HFFc6 (cell line): ENCODE measurements around the gene CEMIP2. TPM values are rescaled to one million over a fixed set of nuclear protein-coding genes. Genes with fewer than 3 reads are reported as not detected.

ENCODE experiments used
- DNase-seq: peaks from one replicate; pipeline ENCODE4 v3.0.0-alpha.2; 2018
- H3K27ac Mint-ChIP-seq: 2 replicates; pipeline ENCODE4 v1.8.0; 2020; ENCODE audit warnings: mild to moderate bottlenecking, mixed read lengths
- H3K27me3 Mint-ChIP-seq: 2 replicates; pipeline ENCODE4 v1.8.0; 2021; ENCODE audit warnings: mild to moderate bottlenecking, moderate library complexity, mixed read lengths; ENCODE audit not compliant: insufficient read depth
- H3K36me3 Mint-ChIP-seq: 2 replicates; pipeline ENCODE4 v1.8.0; 2021; ENCODE audit warnings: low read depth, mixed read lengths
- H3K4me1 Mint-ChIP-seq: 2 replicates; pipeline ENCODE4 v1.8.0; 2020; ENCODE audit warnings: low read depth, mixed read lengths
- H3K4me3 Mint-ChIP-seq: 2 replicates; pipeline ENCODE4 v1.8.0; 2020; ENCODE audit warnings: mild to moderate bottlenecking, moderate library complexity, mixed read lengths
- H3K9me3 Mint-ChIP-seq: 2 replicates; pipeline ENCODE4 v1.8.0; 2020; ENCODE audit warnings: mild to moderate bottlenecking, mixed read lengths
- total RNA-seq, 6 experiments: library from RNA; stranded (reverse); fragmentation: NEBNext Ultra II Directional; extraction: Animal tissue kit (Norgen Biotek cat#: 25700); gene quantifications; 2 replicates in 1 of 6; 3 replicates in 5 of 6; pipeline ENCODE4 v1.2.3, GENCODE V29; 2021
- TF ChIP-seq, protein P1 (sequence below): fragments of 200-600 bp; sonication (generic); IDR thresholded peaks from 2 replicates; pipeline ENCODE4 v1.5.0; 2021; ENCODE audit warnings: antibody characterized with exemption, mild to moderate bottlenecking

CEMIP2 gene
- total RNA-seq, 6 experiments from 2014 or later = 86.0 to 106 (median 92.1) TPM

DNA sequence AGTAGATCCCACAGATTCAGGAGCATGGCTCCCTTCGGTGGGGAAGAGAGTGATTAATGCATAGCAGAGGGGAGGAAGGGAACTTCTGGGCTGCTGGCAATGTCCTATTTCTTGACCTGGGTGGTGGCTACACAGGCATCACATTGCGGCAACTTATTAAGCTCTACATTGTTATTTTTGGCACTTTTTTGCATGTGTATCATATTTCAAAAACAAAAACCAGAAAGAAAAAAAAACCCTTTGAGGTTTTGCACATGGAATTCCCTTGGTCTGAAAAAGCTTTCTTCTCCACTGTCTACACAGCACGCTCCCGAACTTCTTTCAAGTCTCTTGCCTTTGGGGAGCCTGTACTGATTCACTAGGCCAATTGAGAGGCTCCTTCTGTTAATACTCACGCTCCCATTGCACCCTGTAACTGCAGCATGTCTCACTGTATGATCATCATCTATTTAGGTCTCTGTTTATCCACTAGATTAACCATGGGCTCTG lies 25.1 kb downstream of the CEMIP2 start:
- H3K9me3 Mint-ChIP-seq = no peaks in the 10 kb centered on the region
- peaks cover 63% of the 10 kb centered on the region for H3K36me3 Mint-ChIP-seq
- TF ChIP-seq, protein P1, sequence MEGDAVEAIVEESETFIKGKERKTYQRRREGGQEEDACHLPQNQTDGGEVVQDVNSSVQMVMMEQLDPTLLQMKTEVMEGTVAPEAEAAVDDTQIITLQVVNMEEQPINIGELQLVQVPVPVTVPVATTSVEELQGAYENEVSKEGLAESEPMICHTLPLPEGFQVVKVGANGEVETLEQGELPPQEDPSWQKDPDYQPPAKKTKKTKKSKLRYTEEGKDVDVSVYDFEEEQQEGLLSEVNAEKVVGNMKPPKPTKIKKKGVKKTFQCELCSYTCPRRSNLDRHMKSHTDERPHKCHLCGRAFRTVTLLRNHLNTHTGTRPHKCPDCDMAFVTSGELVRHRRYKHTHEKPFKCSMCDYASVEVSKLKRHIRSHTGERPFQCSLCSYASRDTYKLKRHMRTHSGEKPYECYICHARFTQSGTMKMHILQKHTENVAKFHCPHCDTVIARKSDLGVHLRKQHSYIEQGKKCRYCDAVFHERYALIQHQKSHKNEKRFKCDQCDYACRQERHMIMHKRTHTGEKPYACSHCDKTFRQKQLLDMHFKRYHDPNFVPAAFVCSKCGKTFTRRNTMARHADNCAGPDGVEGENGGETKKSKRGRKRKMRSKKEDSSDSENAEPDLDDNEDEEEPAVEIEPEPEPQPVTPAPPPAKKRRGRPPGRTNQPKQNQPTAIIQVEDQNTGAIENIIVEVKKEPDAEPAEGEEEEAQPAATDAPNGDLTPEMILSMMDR = no peak
- H3K4me1 Mint-ChIP-seq = peaks cover 56% of the 10 kb centered on the region
- no peak for DNase-seq
- H3K4me3 Mint-ChIP-seq = no peak overlapping the region
- no peaks in the 10 kb centered on the region for H3K27me3 Mint-ChIP-seq
- H3K27ac Mint-ChIP-seq = no peak overlapping the region

GRCh38 chr9:71742703-71743102 lies 25.6 kb downstream of the CEMIP2 start:
- Mint-ChIP-seq H3K4me1 (peaks cover 55% of the 10 kb centered on the region), H3K9me3 (no peaks in the 10 kb centered on the region), H3K27me3 (no peaks in the 10 kb centered on the region), H3K36me3 (peaks cover 62% of the 10 kb centered on the region), H3K27ac (no peak overlapping the region), H3K4me3 (no peak overlapping the region)
- TF ChIP-seq, protein P1 = no peak
- DNase-seq = no peak

- Mint-ChIP-seq H3K9me3 (no peaks in the 10 kb centered on the region), H3K27me3 (no peaks in the 10 kb centered on the region), H3K36me3 (peaks cover 59% of the 10 kb centered on the region), H3K27ac (no peak overlapping the region), H3K4me1 (peaks cover 54% of the 10 kb centered on the region), H3K4me3 (no peak overlapping the region)
- TF ChIP-seq, protein P1 = no peak
- no peak for DNase-seq
Measured at GRCh38 chr9:71741926-71742648, 26.2 kb downstream of the CEMIP2 start.

DNA sequence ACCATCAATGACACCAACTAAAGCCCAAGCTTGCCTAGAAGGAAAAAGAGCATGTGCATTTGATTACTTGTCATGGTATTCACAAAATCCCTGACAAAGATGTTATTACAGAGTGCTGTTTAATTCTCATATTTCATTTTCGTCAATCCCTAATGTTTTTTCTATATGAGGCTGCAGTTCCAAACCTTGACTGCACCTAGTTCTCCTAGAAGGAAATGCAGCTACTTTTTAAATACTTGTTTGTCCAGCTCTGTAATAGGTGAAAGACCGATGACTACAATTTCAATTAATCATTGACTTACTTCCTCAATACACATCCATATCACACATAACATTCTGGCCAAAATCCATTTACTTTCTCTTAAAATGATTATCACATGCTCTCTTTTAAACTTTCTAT lies 28.1 kb downstream of the CEMIP2 start:
- H3K4me1 Mint-ChIP-seq = peaks cover 54% of the 10 kb centered on the region

DNA sequence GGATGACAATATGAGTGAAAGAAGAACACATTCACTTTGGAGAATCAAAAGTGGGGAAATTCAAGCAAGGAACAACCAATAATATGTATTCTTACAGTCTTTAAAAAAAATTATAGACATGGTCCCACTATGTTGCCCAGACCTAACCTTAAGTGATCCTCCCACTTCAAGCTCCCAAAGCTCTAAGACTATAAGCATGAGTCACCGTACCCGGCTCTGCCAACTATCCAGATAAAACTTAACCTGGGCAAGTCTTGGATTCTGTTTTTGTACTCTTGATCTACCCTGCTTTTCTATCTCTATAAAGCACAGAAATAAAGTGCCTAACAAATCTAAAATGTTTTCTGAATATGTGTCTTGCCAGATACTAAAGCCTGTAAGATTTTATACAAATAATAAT lies 30.9 kb downstream of the CEMIP2 start:
- TF ChIP-seq, protein P1 = no peak
- no peak for DNase-seq
- Mint-ChIP-seq H3K4me1 (peaks cover 57% of the 10 kb centered on the region), H3K27me3 (no peaks in the 10 kb centered on the region; the same call in 1 of the 2 replicates), H3K4me3 (no peak overlapping the region), H3K27ac (no peak overlapping the region), H3K9me3 (no peaks in the 10 kb centered on the region), H3K36me3 (peaks cover 65% of the 10 kb centered on the region)

More for the DNA sequence above, 28.1 kb downstream of the CEMIP2 start:
- Mint-ChIP-seq H3K9me3 (no peaks in the 10 kb centered on the region), H3K4me3 (no peak overlapping the region), H3K27ac (no peak overlapping the region), H3K27me3 (no peaks in the 10 kb centered on the region), H3K36me3 (peaks cover 59% of the 10 kb centered on the region)
- DNase-seq = no peak
- TF ChIP-seq, protein P1 = no peak
